ENCODE data around the gene ANTXR2. TPM values are rescaled to one million over a fixed set of nuclear protein-coding genes. Genes with fewer than 3 reads are reported as not detected.

The ANTXR2 gene
- total RNA-seq, 2 experiments from 2014 or later = 15.3 to 16.7 TPM

GRCh38 chr4:79982601-79983322 lies 90.3 kb downstream of the ANTXR2 start:
- Mint-ChIP-seq H3K4me1 (ENCODE audit: low read depth) (peaks cover 12% of the 10 kb centered on the region), H3K9me3 (no peaks in the 10 kb centered on the region), H3K27ac (no peak overlapping the region), H3K27me3 (no peaks in the 10 kb centered on the region), H3K36me3 (ENCODE audit: low read depth) (peaks cover 63% of the 10 kb centered on the region), H3K4me3 (no peak overlapping the region)
- no peak for DNase-seq
- ChIA-PET POLR2A (no interaction called here), CTCF (no interaction called here)
- no peak for ATAC-seq (ENCODE audit: poor library complexity)
- no peaks in the 10 kb centered on the region for H3K9me3 ChIP-seq (ENCODE audit: control insufficient read depth in 1 of 2, insufficient read depth in 1 of 2, low read length in 2 of 2)
- intact Hi-C loops (cut with DNase I, micrococcal nuclease) = loop anchor here in 1 of 2 experiments (5.0 kb wide), 1 partner anchor 50 kb away; no protein-coding TSS in a partner anchor
- no peaks in the 10 kb centered on the region for H3K4me1 ChIP-seq (ENCODE audit: insufficient read depth, low read length)
- no peak overlapping the region for H3K27ac ChIP-seq (ENCODE audit: low read depth in 1 of 2, low read length in 2 of 2)
- no peak for TF ChIP-seq CTCF (IDR thresholded peaks at IDR 0.05)
- H3K36me3 ChIP-seq (ENCODE audit: insufficient read depth, low read length) = peaks cover 22% of the 10 kb centered on the region
- H3K4me3 ChIP-seq (ENCODE audit: low read length) = no peak overlapping the region
- no peaks in the 10 kb centered on the region for H3K27me3 ChIP-seq (ENCODE audit: control insufficient read depth in 1 of 2, insufficient read depth in 2 of 2, low read length in 2 of 2)

DNA sequence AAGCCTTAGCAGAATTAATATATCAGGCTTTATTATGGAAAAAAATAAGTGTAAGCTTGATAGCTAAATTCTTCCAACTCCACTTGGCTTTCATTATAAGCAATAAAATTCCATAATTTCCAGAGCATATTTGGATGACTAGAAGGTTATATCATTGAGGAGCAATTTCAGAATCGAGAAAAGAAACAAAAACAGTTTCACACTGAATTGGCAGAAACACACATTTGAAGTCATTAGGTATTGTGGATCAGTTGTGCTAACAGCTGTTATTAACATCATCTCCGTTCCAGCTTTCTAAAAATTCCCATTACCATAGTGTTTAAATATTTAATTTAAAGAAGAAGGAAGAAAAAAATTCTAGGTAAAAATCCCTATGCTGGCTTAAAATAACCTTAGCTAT lies 92.6 kb downstream of the ANTXR2 start:
- Mint-ChIP-seq H3K4me1 (ENCODE audit: low read depth) (no peaks in the 10 kb centered on the region), H3K9me3 (no peaks in the 10 kb centered on the region), H3K27ac (no peak overlapping the region), H3K4me3 (no peak overlapping the region), H3K27me3 (no peaks in the 10 kb centered on the region), H3K36me3 (ENCODE audit: low read depth) (peaks cover 81% of the 10 kb centered on the region)
- ChIA-PET CTCF (interaction anchor here (0.7 to 1.4 kb wide), 3 partner anchors 11 to 145 kb away, joined by 3 to 4 read pairs (median 4); no protein-coding TSS in a partner anchor), POLR2A (no interaction called here)
- Histone ChIP-seq H3K4me1 (ENCODE audit: insufficient read depth, low read length) (no peaks in the 10 kb centered on the region), H3K4me3 (ENCODE audit: low read length) (no peak overlapping the region), H3K36me3 (ENCODE audit: insufficient read depth, low read length) (peaks cover 42% of the 10 kb centered on the region), H3K9me3 (ENCODE audit: control insufficient read depth in 1 of 2, insufficient read depth in 1 of 2, low read length in 2 of 2) (peaks cover 0 to 3% of the 10 kb centered on the region in 2 experiments), H3K27me3 (ENCODE audit: control insufficient read depth in 1 of 2, insufficient read depth in 2 of 2, low read length in 2 of 2) (no peaks in the 10 kb centered on the region), H3K27ac (ENCODE audit: low read depth in 1 of 2, low read length in 2 of 2) (no peak overlapping the region)
- TF ChIP-seq CTCF (IDR thresholded peaks at IDR 0.05) = no peak
- intact Hi-C loops (cut with DNase I, micrococcal nuclease) = loop anchor here in 1 of 2 experiments (5.0 kb wide), 1 partner anchor 52 kb away; no protein-coding TSS in a partner anchor
- DNase-seq = no peak
- no peak for ATAC-seq (ENCODE audit: poor library complexity)

- Histone ChIP-seq H3K9me3 (ENCODE audit: control insufficient read depth in 1 of 2, insufficient read depth in 1 of 2, low read length in 2 of 2) (peaks cover 0 to 3% of the 10 kb centered on the region in 2 experiments), H3K36me3 (ENCODE audit: insufficient read depth, low read length) (peaks cover 46% of the 10 kb centered on the region), H3K4me3 (ENCODE audit: low read length) (no peak overlapping the region), H3K27me3 (ENCODE audit: control insufficient read depth in 1 of 2, insufficient read depth in 2 of 2, low read length in 2 of 2) (no peaks in the 10 kb centered on the region), H3K27ac (ENCODE audit: low read depth in 1 of 2, low read length in 2 of 2) (no peak overlapping the region), H3K4me1 (ENCODE audit: insufficient read depth, low read length) (no peaks in the 10 kb centered on the region)
- H3K4me1 Mint-ChIP-seq (ENCODE audit: low read depth) = no peaks in the 10 kb centered on the region
- H3K9me3 Mint-ChIP-seq = no peaks in the 10 kb centered on the region
- DNase-seq = no peak
- H3K36me3 Mint-ChIP-seq (ENCODE audit: low read depth) = peaks cover 86% of the 10 kb centered on the region
- intact Hi-C loops (cut with DNase I, micrococcal nuclease) = loop anchor here in 1 of 2 experiments (5.0 kb wide), 1 partner anchor 52 kb away; no protein-coding TSS in a partner anchor
- TF ChIP-seq CTCF (IDR thresholded peaks at IDR 0.05) = no peak
- H3K4me3 Mint-ChIP-seq = no peak overlapping the region
- H3K27me3 Mint-ChIP-seq = no peaks in the 10 kb centered on the region
- no peak for ATAC-seq (ENCODE audit: poor library complexity)
- CTCF ChIA-PET = interaction anchor here (0.7 to 1.4 kb wide), 3 partner anchors 12 to 145 kb away, joined by 3 to 4 read pairs (median 4); no protein-coding TSS in a partner anchor
- H3K27ac Mint-ChIP-seq = no peak overlapping the region
- POLR2A ChIA-PET = no interaction called here
These were observed 93.1 kb downstream of the ANTXR2 start for GRCh38 chr4:79979785-79980437.

Data from CD4-positive, alpha-beta T cell (primary cell).